HCT116 (cell line): ENCODE data around the gene TRABD. TPM values are rescaled to one million over a fixed set of nuclear protein-coding genes. Genes with fewer than 3 reads are reported as not detected.

Experiments
- ATAC-seq: fragments of 200-7000 bp; cut with Tn5 transposase; 2 replicates; pipeline ENCODE4 v1.9.1; 2020; ENCODE audit warnings: mild to moderate bottlenecking, moderate library complexity
- BruUV-seq: library from RNA; stranded (reverse); fragments of 400-500 nt; replicated peaks from 2 replicates; lab custom pipeline; 2021; lab: Mats Ljungman, UMichigan
- CTCF ChIA-PET: fragments of 300-600 bp; sonication (Branson Sonifier 250); formaldehyde crosslinking; loops from one replicate; lab custom pipeline; 2021; ENCODE audit warnings: antibody characterized with exemption; lab: Charles Lee
- POLR2A ChIA-PET: fragments of 300-600, 350-600 bp; sonication (Branson Sonifier 250); formaldehyde crosslinking; loops from one replicate; lab custom pipeline; 2021; ENCODE audit warnings: antibody characterized with exemption; lab: Charles Lee
- RAD21 ChIA-PET, 2 experiments: fragments of 300-600 bp; sonication (Branson Sonifier 250); formaldehyde crosslinking; loops; one replicate each; lab custom pipeline; 2023; ENCODE audit warnings: low total read pairs in 2 of 2; ENCODE audit not compliant: uncharacterized antibody in 2 of 2, unreplicated experiment in 2 of 2, low non-redundant PET in 1 of 2; lab: Charles Lee
- DNase-seq: peaks from one replicate; pipeline ENCODE4 v3.0.0-alpha.2; 2010; ENCODE audit warnings: low read depth, low spot score
- H2AFZ ChIP-seq: fragments of 200-600 bp; shearing (Covaris generic), sonication (generic); 2 replicates; pipeline ENCODE4 v1.6.1; 2017; ENCODE audit warnings: low read depth, mixed run types, mixed read lengths, antibody characterized with exemption, low read length; ENCODE audit not compliant: poor library complexity, severe bottlenecking
- H3K27ac ChIP-seq: 2 replicates; pipeline ENCODE4 v1.5.1; 2012; ENCODE audit warnings: low read depth, low read length
- H3K27me3 ChIP-seq: fragments of 200-600 bp; sonication (generic); 2 replicates; pipeline ENCODE4 v1.6.1; 2016; ENCODE audit warnings: mixed run types, low read length, mixed read lengths; ENCODE audit not compliant: insufficient read depth
- H3K36me3 ChIP-seq, 2 experiments: fragments of 200-500 bp in 1 of 2; fragments of 200-600 bp in 1 of 2; sonication (Bioruptor generic) in 1 of 2; sonication (generic) in 1 of 2; 2 replicates each; pipeline versions ENCODE4 v1.5.1 to v1.6.1; 2014 to 2016; ENCODE audit warnings: low read length in 2 of 2, inconsistent platforms in 1 of 2, mixed read lengths in 1 of 2, mixed run types in 1 of 2; ENCODE audit not compliant: insufficient read depth in 2 of 2, control insufficient read depth in 1 of 2
- H3K4me1 ChIP-seq, 2 experiments: fragments of 200-600 bp in 1 of 2; sonication (generic) in 1 of 2; 2 replicates each; pipeline versions ENCODE4 v1.5.1 to v1.6.1; 2012 to 2017; ENCODE audit warnings: low read length in 2 of 2, inconsistent platforms in 1 of 2, mild to moderate bottlenecking in 1 of 2, mixed read lengths in 1 of 2, mixed run types in 1 of 2, moderate library complexity in 1 of 2; ENCODE audit not compliant: insufficient read depth in 2 of 2, control insufficient read depth in 1 of 2
- H3K4me2 ChIP-seq: fragments of 200-600 bp; sonication (generic); 2 replicates; pipeline ENCODE4 v1.6.1; 2017; ENCODE audit warnings: mixed run types, low read length, mixed read lengths
- H3K4me3 ChIP-seq, 2 experiments: fragments of 200-600 bp in 1 of 2; sonication (generic) in 1 of 2; replicated peaks in 1 of 2; 2 replicates each; pipeline ENCODE4 v1.5.1; 2011 to 2016; ENCODE audit warnings: low read length in 2 of 2, control low read depth in 1 of 2, low read depth in 1 of 2, mild to moderate bottlenecking in 1 of 2, mixed read lengths in 1 of 2, mixed run types in 1 of 2
- H3K79me2 ChIP-seq: fragments of 200-600 bp; sonication (generic); 2 replicates; pipeline ENCODE4 v1.6.1; 2017; ENCODE audit warnings: mild to moderate bottlenecking, mixed run types, low read length, moderate library complexity, mixed read lengths; ENCODE audit not compliant: insufficient read depth
- H3K9ac ChIP-seq: fragments of 200-600 bp; sonication (generic); 2 replicates; pipeline ENCODE4 v1.6.1; 2016; ENCODE audit warnings: low read length, mixed read lengths
- H3K9me2 ChIP-seq: fragments of 200-600 bp; sonication (generic), shearing (Covaris generic); 2 replicates; pipeline ENCODE4 v1.6.1; 2017; ENCODE audit warnings: mixed run types, mild to moderate bottlenecking, moderate library complexity; ENCODE audit not compliant: insufficient read depth
- H3K9me3 ChIP-seq, 2 experiments: fragments of 200-500 bp in 1 of 2; fragments of 200-600 bp in 1 of 2; sonication (Bioruptor generic) in 1 of 2; sonication (generic) in 1 of 2; 2 replicates each; pipeline ENCODE4 v1.6.1; 2014 to 2017; ENCODE audit warnings: low read length in 2 of 2, mixed read lengths in 2 of 2, inconsistent platforms in 1 of 2, low read depth in 1 of 2, mild to moderate bottlenecking in 1 of 2, mixed run types in 1 of 2, moderate library complexity in 1 of 2; ENCODE audit not compliant: control insufficient read depth in 1 of 2, insufficient read depth in 1 of 2
- H4K20me1 ChIP-seq: fragments of 200-600 bp; sonication (generic), shearing (Covaris generic); 2 replicates; pipeline ENCODE4 v1.6.1; 2017; ENCODE audit warnings: mixed run types, mild to moderate bottlenecking, moderate library complexity; ENCODE audit not compliant: insufficient read depth
- CBX3 ChIP-seq: IDR thresholded peaks from 2 replicates; pipeline ENCODE4 v1.6.1; 2012; ENCODE audit warnings: low read depth
- EGR1 ChIP-seq: IDR thresholded peaks from 2 replicates; pipeline ENCODE4 v1.6.1; 2012; ENCODE audit warnings: low read depth
- ELF1 ChIP-seq: IDR thresholded peaks from 2 replicates; pipeline ENCODE4 v1.6.1; 2012; ENCODE audit warnings: low read depth, borderline replicate concordance
- EZH2 ChIP-seq: fragments of 200-600 bp; sonication (generic); IDR thresholded peaks from 2 replicates; pipeline ENCODE4 v1.6.1; 2017; ENCODE audit warnings: antibody characterized with exemption, mixed run types
- JUND ChIP-seq: IDR thresholded peaks from 2 replicates; pipeline ENCODE4 v1.6.1; 2012
- POLR2A ChIP-seq: IDR thresholded peaks from 2 replicates; pipeline ENCODE4 v1.7.0; 2011; ENCODE audit warnings: borderline replicate concordance; ENCODE audit not compliant: insufficient read depth, insufficient read length; ENCODE audit errors: extremely low read depth
- POLR2AphosphoS5 ChIP-seq: IDR thresholded peaks from 2 replicates; pipeline ENCODE4 v1.6.1; 2011; ENCODE audit warnings: mild to moderate bottlenecking, low read depth, low read length, moderate library complexity
- RAD21 ChIP-seq: IDR thresholded peaks from 2 replicates; pipeline ENCODE4 v1.6.1; 2012; ENCODE audit warnings: low read depth, mild to moderate bottlenecking
- SIN3A ChIP-seq: IDR thresholded peaks from 2 replicates; pipeline ENCODE4 v1.6.1; 2012; ENCODE audit warnings: low read depth
- SRF ChIP-seq: IDR thresholded peaks from 2 replicates; pipeline ENCODE4 v1.6.1; 2012; ENCODE audit warnings: low read depth
- TCF7L2 ChIP-seq: IDR thresholded peaks from 2 replicates; pipeline ENCODE4 v1.7.0; 2011; ENCODE audit warnings: borderline replicate concordance, inconsistent platforms; ENCODE audit not compliant: insufficient read depth, insufficient read length; ENCODE audit errors: extremely low read depth
- YY1 ChIP-seq: IDR thresholded peaks from 2 replicates; pipeline ENCODE4 v1.6.1; 2011; ENCODE audit warnings: low read length, low read depth, moderate library complexity, mild to moderate bottlenecking; ENCODE audit not compliant: insufficient replicate concordance; ENCODE audit errors: extremely low read depth
- ZFX ChIP-seq: fragments of 450-650 bp; IDR thresholded peaks from 2 replicates; pipeline ENCODE4 v1.6.1; 2017
- intact Hi-C: fragments of 100-400 bp; cut with micrococcal nuclease; formaldehyde crosslinking; loops from 2 replicates; pipeline ENCODE4 v1.10.0; 2022
- total RNA-seq: library from RNA; stranded (reverse); gene quantifications from one replicate; pipeline ENCODE4 v1.2.1, GENCODE V29; 2021; ENCODE audit not compliant: unreplicated experiment
- TF ChIP-seq, protein P1 (sequence below): IDR thresholded peaks from 2 replicates; pipeline ENCODE4 v1.6.1; 2012; ENCODE audit warnings: low read depth
- TF ChIP-seq, protein P2 (sequence below): IDR thresholded peaks from 2 replicates; pipeline ENCODE4 v1.6.1; 2012
- TF ChIP-seq, protein P3 (sequence below): IDR thresholded peaks from 2 replicates; pipeline ENCODE4 v1.6.1; 2012

Gene TRABD
- total RNA-seq, 1 experiment from 2014 or later = 90.3 TPM

DNA sequence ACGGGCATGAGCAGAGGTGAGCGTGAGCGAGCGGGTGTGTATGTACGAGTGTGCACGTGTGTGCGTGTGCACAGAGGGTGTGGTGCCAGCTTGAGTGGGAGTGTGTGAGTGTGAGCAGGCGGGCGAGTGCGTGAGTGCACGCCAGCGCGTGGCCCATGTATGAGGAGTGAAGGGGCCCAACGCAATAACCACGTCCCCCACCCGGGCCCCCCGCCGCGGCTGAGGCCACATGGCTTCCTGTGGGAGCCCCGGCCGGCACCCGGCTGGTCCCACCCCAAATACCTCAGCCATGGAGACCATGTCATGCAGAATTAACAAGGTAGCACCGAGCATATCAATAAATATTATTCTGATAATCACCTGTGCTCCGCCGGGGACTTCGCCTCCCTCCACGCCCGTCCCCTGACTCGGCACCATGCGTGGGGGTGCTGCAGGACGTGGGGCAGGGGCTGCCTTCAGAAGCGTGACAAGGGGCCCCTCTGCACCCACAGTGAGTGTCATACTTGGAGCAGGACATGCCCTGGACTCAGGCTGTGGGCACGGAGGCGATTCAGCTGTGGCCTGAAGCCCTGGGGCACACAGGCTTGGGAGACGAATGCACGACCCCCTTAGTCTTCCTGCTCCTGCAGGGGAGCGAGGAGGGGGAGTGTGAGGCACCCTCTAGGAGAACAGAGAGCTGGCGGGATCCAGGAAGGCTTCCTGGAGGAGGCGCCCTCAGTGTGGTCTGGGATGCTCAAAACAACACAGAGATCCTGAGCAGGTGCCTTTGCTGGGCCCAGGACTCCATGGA is 5.6 kb upstream of the TRABD start:
- intact Hi-C loops = no loop called here
- no peak for ATAC-seq
- peaks cover 12 to 16% of the 10 kb centered on the region in 2 experiments; a peak in 3 of 4 replicates for H3K4me1 ChIP-seq
- no peaks in the 10 kb centered on the region for H3K36me3 ChIP-seq
- no peaks in the 10 kb centered on the region for H3K79me2 ChIP-seq
- ChIA-PET RAD21 (no interaction called here), CTCF (no interaction called here), POLR2A (no interaction called here)
- no peak for DNase-seq
- no peaks in the 10 kb centered on the region for H3K27me3 ChIP-seq
- H3K9me2 ChIP-seq = no peaks in the 10 kb centered on the region
- H3K27ac ChIP-seq = no peak overlapping the region
- H2AFZ ChIP-seq = no peak overlapping the region
- no peak overlapping the region for H3K9ac ChIP-seq
- no peaks in the 10 kb centered on the region for H4K20me1 ChIP-seq
- no peak for TF ChIP-seq SRF
- TF ChIP-seq, protein P1, sequence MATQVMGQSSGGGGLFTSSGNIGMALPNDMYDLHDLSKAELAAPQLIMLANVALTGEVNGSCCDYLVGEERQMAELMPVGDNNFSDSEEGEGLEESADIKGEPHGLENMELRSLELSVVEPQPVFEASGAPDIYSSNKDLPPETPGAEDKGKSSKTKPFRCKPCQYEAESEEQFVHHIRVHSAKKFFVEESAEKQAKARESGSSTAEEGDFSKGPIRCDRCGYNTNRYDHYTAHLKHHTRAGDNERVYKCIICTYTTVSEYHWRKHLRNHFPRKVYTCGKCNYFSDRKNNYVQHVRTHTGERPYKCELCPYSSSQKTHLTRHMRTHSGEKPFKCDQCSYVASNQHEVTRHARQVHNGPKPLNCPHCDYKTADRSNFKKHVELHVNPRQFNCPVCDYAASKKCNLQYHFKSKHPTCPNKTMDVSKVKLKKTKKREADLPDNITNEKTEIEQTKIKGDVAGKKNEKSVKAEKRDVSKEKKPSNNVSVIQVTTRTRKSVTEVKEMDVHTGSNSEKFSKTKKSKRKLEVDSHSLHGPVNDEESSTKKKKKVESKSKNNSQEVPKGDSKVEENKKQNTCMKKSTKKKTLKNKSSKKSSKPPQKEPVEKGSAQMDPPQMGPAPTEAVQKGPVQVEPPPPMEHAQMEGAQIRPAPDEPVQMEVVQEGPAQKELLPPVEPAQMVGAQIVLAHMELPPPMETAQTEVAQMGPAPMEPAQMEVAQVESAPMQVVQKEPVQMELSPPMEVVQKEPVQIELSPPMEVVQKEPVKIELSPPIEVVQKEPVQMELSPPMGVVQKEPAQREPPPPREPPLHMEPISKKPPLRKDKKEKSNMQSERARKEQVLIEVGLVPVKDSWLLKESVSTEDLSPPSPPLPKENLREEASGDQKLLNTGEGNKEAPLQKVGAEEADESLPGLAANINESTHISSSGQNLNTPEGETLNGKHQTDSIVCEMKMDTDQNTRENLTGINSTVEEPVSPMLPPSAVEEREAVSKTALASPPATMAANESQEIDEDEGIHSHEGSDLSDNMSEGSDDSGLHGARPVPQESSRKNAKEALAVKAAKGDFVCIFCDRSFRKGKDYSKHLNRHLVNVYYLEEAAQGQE = no peak
- no peak for TF ChIP-seq ZFX
- no peak for TF ChIP-seq SIN3A
- TF ChIP-seq RAD21 = no peak
- no peak for TF ChIP-seq TCF7L2
- no peak for TF ChIP-seq JUND
- no peak for TF ChIP-seq ELF1
- TF ChIP-seq, protein P2, sequence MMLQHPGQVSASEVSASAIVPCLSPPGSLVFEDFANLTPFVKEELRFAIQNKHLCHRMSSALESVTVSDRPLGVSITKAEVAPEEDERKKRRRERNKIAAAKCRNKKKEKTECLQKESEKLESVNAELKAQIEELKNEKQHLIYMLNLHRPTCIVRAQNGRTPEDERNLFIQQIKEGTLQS = no peak
- no peak for TF ChIP-seq POLR2A
- TF ChIP-seq, protein P3, sequence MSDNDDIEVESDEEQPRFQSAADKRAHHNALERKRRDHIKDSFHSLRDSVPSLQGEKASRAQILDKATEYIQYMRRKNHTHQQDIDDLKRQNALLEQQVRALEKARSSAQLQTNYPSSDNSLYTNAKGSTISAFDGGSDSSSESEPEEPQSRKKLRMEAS = no peak
- TF ChIP-seq POLR2AphosphoS5 = no peak
- no peak for TF ChIP-seq EZH2
- no peak for TF ChIP-seq EGR1
- TF ChIP-seq YY1 = no peak
- TF ChIP-seq CBX3 = no peak
- no peaks in the 10 kb centered on the region for H3K9me3 ChIP-seq
- no peak overlapping the region for H3K4me2 ChIP-seq
- no peak overlapping the region for H3K4me3 ChIP-seq
- no TSS peak for BruUV-seq
